GM12878 (cell line): Measurements from ENCODE around the gene PPM1G.

Experiments
- BCLAF1 ChIP-seq: fragments of 450-650 bp; IDR thresholded peaks from 2 replicates; pipeline ENCODE4 v1.6.1; 2017; ENCODE audit warnings: antibody characterized with exemption, mild to moderate bottlenecking, moderate library complexity
- POLR2A ChIP-seq: IDR thresholded peaks from 2 replicates; pipeline ENCODE4 v1.6.1; 2011; ENCODE audit warnings: low read depth, mild to moderate bottlenecking, low read length
- PRDM15 ChIP-seq: fragments of 450-650 bp; formaldehyde crosslinking; IDR thresholded peaks from 2 replicates; pipeline ENCODE4 v1.4.0; 2020; ENCODE audit warnings: mild to moderate bottlenecking, moderate library complexity
- SUZ12 ChIP-seq: fragments of 200-600 bp; sonication (generic); IDR thresholded peaks from one replicate; pipeline ENCODE4 v1.6.1; 2018; ENCODE audit warnings: antibody characterized with exemption, mild to moderate bottlenecking; ENCODE audit not compliant: unreplicated experiment
- TAF1 ChIP-seq: IDR thresholded peaks from 2 replicates; pipeline ENCODE4 v1.6.1; 2011; ENCODE audit warnings: mild to moderate bottlenecking, low read depth, low read length, borderline replicate concordance

GRCh38 chr2:27377618-27378095 lies 31.7 kb downstream of the PPM1G start:
- TF ChIP-seq BCLAF1 = no peak
- no peak for TF ChIP-seq SUZ12
- TF ChIP-seq PRDM15 (CRISPR knock-in tag) = no peak
- no peak for TF ChIP-seq TAF1
- TF ChIP-seq POLR2A = peak; percentile 15; the same call in 1 of the 2 replicates
